ENCODE data around the gene SSB. TPM values are rescaled to one million over a fixed set of nuclear protein-coding genes. Genes with fewer than 3 reads are reported as not detected.
A peak's percentile ranks its signal among the peaks of the same experiment; 100 is the strongest.
"Not testable (repeated sequence)": the region's sequence is repeated elsewhere in the genome, so short reads cannot be mapped to it uniquely, and the experiment has no call there.

SSB gene
- total RNA-seq, 1 donor from 2014 or later = 139 TPM

DNA sequence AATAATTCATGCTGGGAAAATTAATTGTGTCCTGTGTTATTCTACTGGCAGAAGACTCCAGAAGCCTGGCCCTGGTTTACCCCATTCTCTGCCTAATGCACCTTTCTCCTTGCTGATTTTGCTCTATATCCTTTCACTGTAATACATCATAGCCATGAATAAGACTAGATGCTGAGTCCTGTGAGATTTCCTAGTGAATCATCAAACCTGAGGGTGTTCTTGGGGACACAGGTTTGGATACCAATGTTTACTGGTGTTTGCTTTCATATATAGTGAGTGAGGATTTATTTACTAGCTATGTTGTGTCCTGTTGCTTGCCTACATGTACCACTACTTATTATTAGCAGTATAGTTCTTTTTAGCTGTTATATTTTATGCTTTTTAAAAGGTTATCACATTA lies 19.6 kb downstream of the SSB start:
- TF ChIP-seq, protein P1, sequence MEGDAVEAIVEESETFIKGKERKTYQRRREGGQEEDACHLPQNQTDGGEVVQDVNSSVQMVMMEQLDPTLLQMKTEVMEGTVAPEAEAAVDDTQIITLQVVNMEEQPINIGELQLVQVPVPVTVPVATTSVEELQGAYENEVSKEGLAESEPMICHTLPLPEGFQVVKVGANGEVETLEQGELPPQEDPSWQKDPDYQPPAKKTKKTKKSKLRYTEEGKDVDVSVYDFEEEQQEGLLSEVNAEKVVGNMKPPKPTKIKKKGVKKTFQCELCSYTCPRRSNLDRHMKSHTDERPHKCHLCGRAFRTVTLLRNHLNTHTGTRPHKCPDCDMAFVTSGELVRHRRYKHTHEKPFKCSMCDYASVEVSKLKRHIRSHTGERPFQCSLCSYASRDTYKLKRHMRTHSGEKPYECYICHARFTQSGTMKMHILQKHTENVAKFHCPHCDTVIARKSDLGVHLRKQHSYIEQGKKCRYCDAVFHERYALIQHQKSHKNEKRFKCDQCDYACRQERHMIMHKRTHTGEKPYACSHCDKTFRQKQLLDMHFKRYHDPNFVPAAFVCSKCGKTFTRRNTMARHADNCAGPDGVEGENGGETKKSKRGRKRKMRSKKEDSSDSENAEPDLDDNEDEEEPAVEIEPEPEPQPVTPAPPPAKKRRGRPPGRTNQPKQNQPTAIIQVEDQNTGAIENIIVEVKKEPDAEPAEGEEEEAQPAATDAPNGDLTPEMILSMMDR (IDR thresholded peaks at IDR 0.05; ENCODE audit: unreplicated experiment) = no peak
- peaks cover 3% of the 10 kb centered on the region for H3K9me3 Mint-ChIP-seq (ENCODE audit: low read depth)
- no peak overlapping the region for H3K4me3 Mint-ChIP-seq (ENCODE audit: low read depth)
- DNase-seq (ENCODE audit: low spot score, unreplicated experiment) = no peak
- H3K4me1 Mint-ChIP-seq (ENCODE audit: low read depth) = peaks cover 4% of the 10 kb centered on the region
- no peaks in the 10 kb centered on the region for H3K27me3 Mint-ChIP-seq
- no peak overlapping the region for H3K27ac Mint-ChIP-seq
- H3K36me3 Mint-ChIP-seq (ENCODE audit: insufficient read depth) = peaks cover 38% of the 10 kb centered on the region

DNA sequence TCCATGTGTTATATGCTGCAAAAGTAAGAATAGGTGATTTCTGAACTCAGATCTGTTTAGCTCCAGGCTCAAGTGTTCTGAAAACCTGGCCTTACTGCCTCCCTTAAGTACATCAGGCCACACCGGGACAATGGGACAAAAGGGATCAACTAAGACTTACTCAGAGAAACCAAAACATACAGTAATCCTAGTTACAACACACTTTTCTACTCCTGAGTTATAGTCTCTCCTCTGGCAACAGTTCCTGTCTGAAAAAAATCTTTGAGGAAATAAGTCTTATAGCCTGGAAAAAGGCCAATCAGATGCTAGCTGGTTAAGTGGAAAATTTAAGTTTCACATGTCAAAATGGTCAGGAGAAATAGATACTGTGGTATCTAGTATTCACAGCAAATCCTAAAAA lies 20.4 kb downstream of the SSB start:
- no peak for DNase-seq (ENCODE audit: low spot score, unreplicated experiment)
- peaks cover 36% of the 10 kb centered on the region for H3K36me3 Mint-ChIP-seq (ENCODE audit: insufficient read depth)
- H3K27ac Mint-ChIP-seq = no peak overlapping the region
- TF ChIP-seq, protein P1 (IDR thresholded peaks at IDR 0.05; ENCODE audit: unreplicated experiment) = no peak
- peaks cover 3% of the 10 kb centered on the region for H3K9me3 Mint-ChIP-seq (ENCODE audit: low read depth)
- H3K4me3 Mint-ChIP-seq (ENCODE audit: low read depth) = no peak overlapping the region
- H3K4me1 Mint-ChIP-seq (ENCODE audit: low read depth) = peaks cover 9% of the 10 kb centered on the region
- no peaks in the 10 kb centered on the region for H3K27me3 Mint-ChIP-seq

DNA sequence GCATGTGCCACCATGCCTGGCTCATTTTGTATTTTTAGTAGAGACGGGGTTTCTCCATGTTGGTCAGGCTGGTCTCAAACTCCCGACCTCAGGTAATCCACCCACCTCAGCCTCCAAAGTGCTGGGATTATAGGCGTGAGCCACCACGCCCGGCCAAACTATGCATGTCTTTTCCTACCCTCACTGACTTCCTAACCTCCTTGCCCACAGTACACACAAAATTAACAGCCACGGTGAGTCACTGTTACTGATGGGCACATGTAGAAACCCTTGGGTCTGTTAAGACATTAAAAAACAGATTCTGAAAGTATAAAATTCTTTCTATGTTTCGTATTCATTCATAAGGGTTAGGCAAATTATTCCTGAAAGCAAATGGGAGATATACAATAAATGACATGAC lies 21.4 kb downstream of the SSB start:
- not testable (repeated sequence) for H3K27me3 Mint-ChIP-seq; DNase-seq (ENCODE audit: low spot score, unreplicated experiment); H3K27ac Mint-ChIP-seq; H3K4me1 Mint-ChIP-seq (ENCODE audit: low read depth); H3K4me3 Mint-ChIP-seq (ENCODE audit: low read depth); H3K9me3 Mint-ChIP-seq (ENCODE audit: low read depth)
- H3K36me3 Mint-ChIP-seq (ENCODE audit: insufficient read depth) = peaks cover 32% of the 10 kb centered on the region

DNA sequence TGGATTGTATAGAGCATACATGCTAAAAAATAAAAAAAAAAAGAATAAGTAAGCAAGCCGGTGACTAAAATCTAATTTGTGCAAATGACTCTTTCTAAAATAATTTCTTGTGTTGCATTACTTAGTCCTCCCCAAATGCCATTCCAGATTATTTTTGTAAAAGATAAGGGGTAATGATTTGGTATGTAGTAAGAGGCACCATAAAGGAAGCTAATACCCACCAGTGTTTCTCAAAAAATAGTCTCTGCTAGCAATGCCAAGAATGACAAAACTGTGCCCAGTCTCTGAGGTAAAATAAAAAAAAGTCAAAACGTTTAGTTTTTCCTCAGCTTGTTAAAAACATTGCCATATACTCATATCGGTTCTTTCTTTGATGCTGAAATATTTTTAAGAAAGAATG lies 23.4 kb downstream of the SSB start:
- Mint-ChIP-seq H3K27ac (no peak overlapping the region), H3K4me1 (ENCODE audit: low read depth) (peaks cover 9% of the 10 kb centered on the region), H3K27me3 (no peaks in the 10 kb centered on the region), H3K36me3 (ENCODE audit: insufficient read depth) (peaks cover 15% of the 10 kb centered on the region), H3K9me3 (ENCODE audit: low read depth) (peaks cover 2% of the 10 kb centered on the region), H3K4me3 (ENCODE audit: low read depth) (no peak overlapping the region)
- TF ChIP-seq, protein P1 (IDR thresholded peaks at IDR 0.05; ENCODE audit: unreplicated experiment) = no peak
- no peak for DNase-seq (ENCODE audit: low spot score, unreplicated experiment)

DNA sequence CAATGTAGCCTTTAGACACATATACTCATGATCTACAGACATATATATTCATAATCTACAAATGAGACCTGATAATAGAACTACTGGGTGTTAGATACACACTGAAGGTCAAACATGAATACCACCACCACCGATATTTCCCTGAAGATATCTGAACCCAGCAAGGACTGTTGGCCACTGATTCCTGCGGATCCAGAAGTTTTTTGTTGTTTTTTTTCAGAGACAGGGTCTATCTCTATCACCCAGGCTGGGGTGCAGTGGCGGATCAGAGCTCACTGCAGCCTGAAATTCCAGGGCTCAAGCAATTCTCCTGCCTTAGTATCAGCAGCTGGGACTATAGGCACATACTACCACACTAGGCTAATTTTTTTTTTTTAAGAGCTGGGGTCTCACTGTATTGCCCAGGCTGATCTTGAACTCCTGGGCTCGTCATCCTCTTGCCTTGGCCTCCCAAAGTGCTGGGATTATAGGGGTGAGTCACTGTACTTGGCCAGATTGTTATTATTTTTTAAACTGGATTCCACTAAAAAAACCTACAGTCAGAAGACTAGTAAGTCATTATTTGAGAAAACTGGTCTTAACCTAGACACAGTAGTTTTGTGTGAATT lies 24.2 kb downstream of the SSB start:
- peaks cover 9% of the 10 kb centered on the region for H3K4me1 Mint-ChIP-seq (ENCODE audit: low read depth)
- H3K27me3 Mint-ChIP-seq = no peaks in the 10 kb centered on the region
- DNase-seq (ENCODE audit: low spot score, unreplicated experiment) = no peak
- H3K36me3 Mint-ChIP-seq (ENCODE audit: insufficient read depth) = peaks cover 8% of the 10 kb centered on the region
- no peaks in the 10 kb centered on the region for H3K9me3 Mint-ChIP-seq (ENCODE audit: low read depth)
- peak overlapping the region; percentile 58 for H3K4me3 Mint-ChIP-seq (ENCODE audit: low read depth)
- peak overlapping the region; percentile 57 for H3K27ac Mint-ChIP-seq
- TF ChIP-seq, protein P1 (IDR thresholded peaks at IDR 0.05; ENCODE audit: unreplicated experiment) = no peak

DNA sequence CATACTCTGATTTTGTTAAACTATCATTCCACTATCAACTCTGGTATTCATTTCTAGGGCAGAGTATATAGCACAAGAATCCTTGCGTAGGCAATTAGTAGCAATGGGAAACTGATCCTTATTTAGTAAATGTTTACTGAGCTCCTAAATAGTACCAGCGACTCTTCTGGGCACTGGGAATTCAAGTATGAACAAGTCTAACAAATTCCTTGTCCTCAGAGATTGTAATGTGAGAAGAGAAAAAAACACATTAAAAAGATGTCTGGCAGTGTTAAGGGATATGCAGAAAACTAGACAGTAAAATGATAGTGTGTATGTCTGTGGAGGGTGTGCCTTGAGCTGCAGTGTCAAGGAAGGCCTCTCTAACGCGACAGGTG lies 25.3 kb downstream of the SSB start:
- TF ChIP-seq, protein P1 (IDR thresholded peaks at IDR 0.05; ENCODE audit: unreplicated experiment) = no peak
- no peaks in the 10 kb centered on the region for H3K9me3 Mint-ChIP-seq (ENCODE audit: low read depth)
- peaks cover 4% of the 10 kb centered on the region for H3K36me3 Mint-ChIP-seq (ENCODE audit: insufficient read depth)
- peak overlapping the region; percentile 76 for H3K4me3 Mint-ChIP-seq (ENCODE audit: low read depth)
- H3K27ac Mint-ChIP-seq = peak overlapping the region; percentile 94
- no peak for DNase-seq (ENCODE audit: low spot score, unreplicated experiment)
- H3K4me1 Mint-ChIP-seq (ENCODE audit: low read depth) = peaks cover 17% of the 10 kb centered on the region
- H3K27me3 Mint-ChIP-seq = no peaks in the 10 kb centered on the region

Measured in progenitor cell of endocrine pancreas (in vitro differentiated cells).